Measurements from ENCODE around the gene IFNAR1. TPM values are rescaled to one million over a fixed set of nuclear protein-coding genes. Genes with fewer than 3 reads are reported as not detected.

Gene IFNAR1
- total and polyA plus RNA-seq, 2 donors from 2014 or later = 15.9 to 60.9 TPM

GRCh38 chr21:33339135-33339534, 14.4 kb downstream of the IFNAR1 start:
- H3K9me3 ChIP-seq (ENCODE audit: control insufficient read depth in 2 of 3, insufficient read depth in 1 of 3, low read length in 3 of 3) = no peaks in the 10 kb centered on the region
- peaks cover 0 to 11% (median 5%) of the 10 kb centered on the region in 3 donors for H3K36me3 ChIP-seq (ENCODE audit: control insufficient read depth in 2 of 3, insufficient read depth in 3 of 3, low read length in 3 of 3)
- no peak overlapping the region for H3K9ac ChIP-seq (ENCODE audit: low read length in 3 of 3)
- FAIRE-seq (no peak), DNase-seq (no peak)
- no peaks in the 10 kb centered on the region for H3K27me3 ChIP-seq (ENCODE audit: control insufficient read depth, insufficient read depth, low read length)
- intact Hi-C loops (cut with DNase I) = no loop called here
- no peak overlapping the region for H3K27ac ChIP-seq (ENCODE audit: low read depth in 2 of 2, low read length in 2 of 2)
- no peak for TF ChIP-seq CTCF (IDR thresholded peaks at IDR 0.05; ENCODE audit: borderline replicate concordance, extremely low read depth, insufficient read depth)
- H3K4me1 ChIP-seq (ENCODE audit: control insufficient read depth in 2 of 3, insufficient read depth in 2 of 3, low read depth in 1 of 3, low read length in 3 of 3) = no peaks in the 10 kb centered on the region
- H3K4me3 ChIP-seq (ENCODE audit: low read length in 3 of 3) = no peak overlapping the region

GRCh38 chr21:33339918-33340317, 15.1 kb downstream of the IFNAR1 start:
- no peak overlapping the region for H3K4me3 ChIP-seq (ENCODE audit: low read length in 3 of 3)
- H3K9me3 ChIP-seq (ENCODE audit: control insufficient read depth in 2 of 3, insufficient read depth in 1 of 3, low read length in 3 of 3) = no peaks in the 10 kb centered on the region
- H3K27me3 ChIP-seq (ENCODE audit: control insufficient read depth, insufficient read depth, low read length) = no peaks in the 10 kb centered on the region
- H3K9ac ChIP-seq (ENCODE audit: low read length in 3 of 3) = no peak overlapping the region
- H3K4me1 ChIP-seq (ENCODE audit: control insufficient read depth in 2 of 3, insufficient read depth in 2 of 3, low read depth in 1 of 3, low read length in 3 of 3) = no peaks in the 10 kb centered on the region
- peaks cover 0 to 11% (median 5%) of the 10 kb centered on the region in 3 donors for H3K36me3 ChIP-seq (ENCODE audit: control insufficient read depth in 2 of 3, insufficient read depth in 3 of 3, low read length in 3 of 3)
- intact Hi-C loops (cut with DNase I) = no loop called here
- no peak for FAIRE-seq
- no peak for DNase-seq
- TF ChIP-seq CTCF (IDR thresholded peaks at IDR 0.05; ENCODE audit: borderline replicate concordance, extremely low read depth, insufficient read depth) = no peak
- no peak overlapping the region for H3K27ac ChIP-seq (ENCODE audit: low read depth in 2 of 2, low read length in 2 of 2)

GRCh38 chr21:33345751-33346238, 21.0 kb downstream of the IFNAR1 start:
- peaks cover 0 to 3% (median 0%) of the 10 kb centered on the region in 3 donors for H3K4me1 ChIP-seq (ENCODE audit: control insufficient read depth in 2 of 3, insufficient read depth in 2 of 3, low read depth in 1 of 3, low read length in 3 of 3)
- no peak overlapping the region for H3K27ac ChIP-seq (ENCODE audit: low read depth in 2 of 2, low read length in 2 of 2)
- no peaks in the 10 kb centered on the region for H3K9me3 ChIP-seq (ENCODE audit: control insufficient read depth in 2 of 3, insufficient read depth in 1 of 3, low read length in 3 of 3)
- TF ChIP-seq CTCF (IDR thresholded peaks at IDR 0.05; ENCODE audit: borderline replicate concordance, extremely low read depth, insufficient read depth) = no peak
- no peak overlapping the region for H3K4me3 ChIP-seq (ENCODE audit: low read length in 3 of 3)
- FAIRE-seq = no peak
- intact Hi-C loops (cut with DNase I) = no loop called here
- no peak overlapping the region for H3K9ac ChIP-seq (ENCODE audit: low read length in 3 of 3)
- peaks cover 2 to 23% (median 12%) of the 10 kb centered on the region in 3 donors for H3K36me3 ChIP-seq (ENCODE audit: control insufficient read depth in 2 of 3, insufficient read depth in 3 of 3, low read length in 3 of 3)
- no peaks in the 10 kb centered on the region for H3K27me3 ChIP-seq (ENCODE audit: control insufficient read depth, insufficient read depth, low read length)
- DNase-seq = no peak

- no peak overlapping the region for H3K27ac ChIP-seq (ENCODE audit: low read depth in 2 of 2, low read length in 2 of 2)
- no peaks in the 10 kb centered on the region for H3K9me3 ChIP-seq (ENCODE audit: control insufficient read depth in 2 of 3, insufficient read depth in 1 of 3, low read length in 3 of 3)
- H3K27me3 ChIP-seq (ENCODE audit: control insufficient read depth, insufficient read depth, low read length) = no peaks in the 10 kb centered on the region
- intact Hi-C loops (cut with DNase I) = no loop called here
- DNase-seq (no peak), FAIRE-seq (no peak)
- no peak overlapping the region for H3K4me3 ChIP-seq (ENCODE audit: low read length in 3 of 3)
- H3K4me1 ChIP-seq (ENCODE audit: control insufficient read depth in 2 of 3, insufficient read depth in 2 of 3, low read depth in 1 of 3, low read length in 3 of 3) = peaks cover 0 to 3% (median 0%) of the 10 kb centered on the region in 3 donors
- H3K9ac ChIP-seq (ENCODE audit: low read length in 3 of 3) = no peak overlapping the region
- no peak for TF ChIP-seq CTCF (IDR thresholded peaks at IDR 0.05; ENCODE audit: borderline replicate concordance, extremely low read depth, insufficient read depth)
- peaks cover 2 to 15% (median 10%) of the 10 kb centered on the region in 3 donors for H3K36me3 ChIP-seq (ENCODE audit: control insufficient read depth in 2 of 3, insufficient read depth in 3 of 3, low read length in 3 of 3)
Measured at GRCh38 chr21:33348706-33349105, 23.9 kb downstream of the IFNAR1 start.
